Measurements from ENCODE around the gene SRSF10.
"Not testable (repeated sequence)": the region's sequence is repeated elsewhere in the genome, so short reads cannot be mapped to it uniquely, and the experiment has no call there.

- TF ChIP-seq CTCF, POLR2A (IDR thresholded peaks at IDR 0.05): not testable (repeated sequence)
These were observed 21.9 kb downstream of the SRSF10 start for GRCh38 chr1:23958040-23958809.
